AG04449 (cell line): ENCODE results near the gene IL20.

Experiments
- CTCF ChIA-PET: fragments of 350-600 bp; formaldehyde crosslinking; extraction: SDS; loops from one replicate; lab custom pipeline; 2021; ENCODE audit warnings: antibody characterized with exemption; lab: Yijun Ruan, JAX
- POLR2A ChIA-PET: fragments of 400-600, 350-600 bp; formaldehyde crosslinking; extraction: SDS; loops from one replicate; lab custom pipeline; 2020; ENCODE audit warnings: antibody characterized with exemption, inconsistent platforms; lab: Yijun Ruan, JAX
- DNase-seq: peaks from one replicate; pipeline ENCODE4 v3.0.0-alpha.2; 2010; ENCODE audit warnings: low read depth, low spot score
- H3K4me3 ChIP-seq: 2 replicates; pipeline ENCODE4 v1.5.1; 2011; ENCODE audit warnings: low read depth, mild to moderate bottlenecking, control low read depth, low read length
- CTCF ChIP-seq: IDR thresholded peaks from one replicate; pipeline ENCODE4 v1.5.1; 2011; ENCODE audit warnings: mild to moderate bottlenecking, moderate library complexity, low read length, control low read depth, inconsistent platforms; ENCODE audit not compliant: insufficient read depth; ENCODE audit errors: missing control alignments

IL20 gene

DNA sequence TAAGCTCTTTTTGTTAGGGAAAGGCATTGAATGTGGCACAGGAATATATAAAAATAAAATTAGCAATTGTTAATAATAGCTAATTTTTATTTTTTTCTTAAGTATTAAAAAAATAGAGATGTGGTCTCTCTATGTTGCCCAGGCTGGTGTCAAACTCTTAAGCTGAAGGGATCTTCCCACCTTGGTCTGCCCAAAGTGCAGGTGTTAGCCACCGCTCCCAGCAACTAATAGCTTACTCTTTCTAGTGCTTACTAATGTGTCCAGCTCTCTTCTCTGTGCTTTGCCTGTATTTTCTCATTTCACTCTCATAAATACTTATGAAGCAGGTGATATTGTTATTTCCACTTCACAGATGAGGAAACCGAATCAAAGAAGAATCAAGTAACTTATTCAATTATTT, 18.5 kb downstream of the IL20 start:
- ChIA-PET POLR2A (no interaction called here), CTCF (interaction anchor here (0.6 to 2.9 kb wide), 9 partner anchors 9 to 271 kb away, joined by 3 to 16 read pairs (median 4); partner anchors contain the start of genes EIF2D and IL20)

GRCh38 chr1:206885341-206886060, 20.1 kb downstream of the IL20 start:
- H3K4me3 ChIP-seq = no peak overlapping the region
- no peak for DNase-seq
- TF ChIP-seq CTCF = no peak
- ChIA-PET CTCF (interaction anchor here (1.4 to 3.1 kb wide), 5 partner anchors 20 to 251 kb away, joined by 4 to 16 read pairs (median 10); partner anchors contain the start of gene IL20), POLR2A (interaction anchor here (0.7 kb wide), 1 partner anchor 396 kb away, joined by 3 read pairs; no protein-coding TSS in a partner anchor)

More for the DNA sequence above, 18.5 kb downstream of the IL20 start:
- no peak for TF ChIP-seq CTCF
- no peak for DNase-seq
- no peak overlapping the region for H3K4me3 ChIP-seq

DNA sequence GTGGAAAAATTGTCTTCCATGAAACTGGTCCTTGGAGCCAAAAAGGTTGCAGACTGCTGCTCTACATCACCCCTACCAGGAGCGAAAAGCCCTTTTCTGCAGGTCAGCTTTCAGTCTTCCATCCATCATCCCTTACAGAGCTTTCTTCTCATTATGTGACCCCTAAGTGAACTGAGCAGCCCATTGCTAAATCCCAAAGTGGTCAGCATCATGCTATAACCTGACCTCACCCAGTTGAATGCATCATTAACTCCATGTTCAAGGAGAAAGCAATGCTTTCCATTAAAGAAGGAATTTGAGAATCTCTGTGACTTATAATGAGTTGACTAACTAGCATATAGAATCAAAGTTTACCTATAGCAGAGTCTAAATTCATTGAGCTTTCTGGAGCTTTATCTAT, 21.4 kb downstream of the IL20 start:
- DNase-seq = no peak
- POLR2A ChIA-PET = no interaction called here
- CTCF ChIA-PET = interaction anchor here (0.9 to 3.1 kb wide), 5 partner anchors 10 to 152 kb away, joined by 3 to 15 read pairs (median 4); partner anchors contain the start of genes IL20 and IL24
- no peak for TF ChIP-seq CTCF
- H3K4me3 ChIP-seq = no peak overlapping the region

- TF ChIP-seq CTCF = no peak
- POLR2A ChIA-PET = no interaction called here
- no peak overlapping the region for H3K4me3 ChIP-seq
- no peak for DNase-seq
- CTCF ChIA-PET = interaction anchor here (1.1 to 3.1 kb wide), 4 partner anchors 9 to 23 kb away, joined by 3 to 15 read pairs (median 7); partner anchors contain the start of genes IL20 and IL24
Measured at GRCh38 chr1:206887701-206888100, 22.3 kb downstream of the IL20 start.

DNA sequence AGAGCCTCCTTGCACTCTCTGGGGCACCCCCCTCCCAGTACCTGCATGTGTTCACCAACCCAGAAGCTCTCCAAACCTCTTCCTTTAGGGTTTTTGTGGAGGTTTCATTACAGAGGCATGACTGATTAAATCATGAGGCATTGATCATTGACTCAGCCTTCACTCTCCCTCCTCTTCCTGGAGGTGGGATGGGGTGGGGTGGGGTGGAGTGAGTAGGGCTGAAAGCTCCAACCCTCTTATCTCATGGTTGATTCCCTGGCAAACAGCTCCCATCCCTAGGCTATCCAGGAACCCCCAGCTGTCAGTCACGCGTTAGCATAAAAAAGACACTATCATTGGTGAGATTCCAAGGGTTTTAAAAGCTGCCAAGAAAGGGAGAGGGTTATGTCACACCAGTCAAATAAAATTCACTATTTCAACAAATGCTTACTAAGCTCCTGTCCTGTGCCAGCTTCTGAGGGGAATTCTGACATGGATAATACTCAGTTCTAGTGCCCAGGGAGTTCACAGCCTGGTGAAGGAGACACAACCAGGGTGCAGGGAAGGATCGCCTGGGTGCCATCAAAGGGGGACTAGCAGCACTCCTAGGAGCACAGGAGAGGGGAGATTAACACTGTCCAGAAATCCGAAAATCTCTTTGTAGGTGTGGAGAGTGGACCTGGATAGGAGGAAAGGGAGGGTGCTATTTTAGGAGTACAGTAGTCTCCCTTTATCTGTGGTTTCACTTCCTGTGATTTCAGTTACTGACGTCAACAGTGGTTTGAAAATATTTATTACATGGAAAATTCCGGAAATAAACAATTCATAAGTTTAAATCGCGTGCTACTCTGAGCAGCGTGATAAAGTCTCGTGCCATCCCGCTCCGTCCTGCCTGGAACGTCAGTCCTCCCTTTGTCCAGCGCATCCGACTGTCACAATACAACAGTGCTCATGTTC, 25.0 kb downstream of the IL20 start:
- POLR2A ChIA-PET = no interaction called here
- CTCF ChIA-PET = interaction anchor here (0.9 to 2.4 kb wide), 4 partner anchors 22 to 163 kb away, joined by 3 to 13 read pairs (median 4); no protein-coding TSS in a partner anchor

More for the DNA sequence above, 25.0 kb downstream of the IL20 start:
- DNase-seq = no peak
- TF ChIP-seq CTCF = no peak
- no peak overlapping the region for H3K4me3 ChIP-seq
